ENCODE measurements around the gene PHF19.

PHF19 gene

GRCh38 chr9:120853198-120853597 lies 23.8 kb downstream of the PHF19 start:
- DNase-seq (ENCODE audit: low read depth in 2 of 2), result no peak

GRCh38 chr9:120852240-120853010 lies 24.6 kb downstream of the PHF19 start:
- DNase-seq (ENCODE audit: low read depth in 2 of 2), result no peak

- DNase-seq (ENCODE audit: low read depth in 2 of 2), result no peak
These were observed 25.5 kb downstream of the PHF19 start for GRCh38 chr9:120851449-120851848.

- DNase-seq (ENCODE audit: low read depth in 2 of 2), result no peak
These were observed 26.7 kb downstream of the PHF19 start for GRCh38 chr9:120850315-120850714.

- no peak for DNase-seq (ENCODE audit: low read depth in 2 of 2)
These were observed 30.1 kb downstream of the PHF19 start for GRCh38 chr9:120846906-120847305.

GRCh38 chr9:120846251-120846889 lies 30.6 kb downstream of the PHF19 start:
- no peak for DNase-seq (ENCODE audit: low read depth in 2 of 2)

GRCh38 chr9:120845255-120845654 lies 31.7 kb downstream of the PHF19 start:
- peak in 1 of 2 donors; percentile 15 for DNase-seq (ENCODE audit: low read depth in 2 of 2)

GRCh38 chr9:120842685-120843485 lies 34.1 kb downstream of the PHF19 start, which contains the start of gene PSMD5:
TSS of gene PSMD5 (minus strand) at chr9:120842922. CDS start at chr9:120842909, 13 bp downstream.
- DNase-seq (ENCODE audit: low read depth in 2 of 2), result peak; percentile 87 to 89

- DNase-seq (ENCODE audit: low read depth in 2 of 2), result no peak
These were observed 34.9 kb downstream of the PHF19 start for GRCh38 chr9:120841930-120842684.

GRCh38 chr9:120839146-120839545 lies 37.8 kb downstream of the PHF19 start:
- no peak for DNase-seq (ENCODE audit: low read depth in 2 of 2)

GRCh38 chr9:120837921-120838320 lies 39.1 kb downstream of the PHF19 start:
- DNase-seq (ENCODE audit: low read depth in 2 of 2), result no peak

GRCh38 chr9:120833325-120833724 lies 43.7 kb downstream of the PHF19 start:
- DNase-seq (ENCODE audit: low read depth in 2 of 2), result no peak

GRCh38 chr9:120832807-120833206 lies 44.2 kb downstream of the PHF19 start:
- no peak for DNase-seq (ENCODE audit: low read depth in 2 of 2)

GRCh38 chr9:120830865-120831264 lies 46.1 kb downstream of the PHF19 start:
- no peak for DNase-seq (ENCODE audit: low read depth in 2 of 2)

- DNase-seq (ENCODE audit: low read depth in 2 of 2), result no peak
These were observed 46.8 kb downstream of the PHF19 start for GRCh38 chr9:120830151-120830550.

GRCh38 chr9:120829650-120830049 lies 47.3 kb downstream of the PHF19 start:
- no peak for DNase-seq (ENCODE audit: low read depth in 2 of 2)

GRCh38 chr9:120820095-120820494 lies 56.9 kb downstream of the PHF19 start:
- DNase-seq (ENCODE audit: low read depth in 2 of 2), result no peak

- DNase-seq (ENCODE audit: low read depth in 2 of 2), result no peak
These were observed 58.4 kb downstream of the PHF19 start for GRCh38 chr9:120818595-120818994.

- no peak for DNase-seq (ENCODE audit: low read depth in 2 of 2)
These were observed 61.9 kb downstream of the PHF19 start for GRCh38 chr9:120815075-120815474.

GRCh38 chr9:120808931-120809330 lies 68.1 kb downstream of the PHF19 start:
- DNase-seq (ENCODE audit: low read depth in 2 of 2), result no peak

- no peak for DNase-seq (ENCODE audit: low read depth in 2 of 2)
These were observed 69.2 kb downstream of the PHF19 start for GRCh38 chr9:120807607-120808379.
